Measurements from ENCODE around the gene ZNF300.

- no peak for TF ChIP-seq POLR2A (IDR thresholded peaks at IDR 0.05)
- TF ChIP-seq, protein P1, sequence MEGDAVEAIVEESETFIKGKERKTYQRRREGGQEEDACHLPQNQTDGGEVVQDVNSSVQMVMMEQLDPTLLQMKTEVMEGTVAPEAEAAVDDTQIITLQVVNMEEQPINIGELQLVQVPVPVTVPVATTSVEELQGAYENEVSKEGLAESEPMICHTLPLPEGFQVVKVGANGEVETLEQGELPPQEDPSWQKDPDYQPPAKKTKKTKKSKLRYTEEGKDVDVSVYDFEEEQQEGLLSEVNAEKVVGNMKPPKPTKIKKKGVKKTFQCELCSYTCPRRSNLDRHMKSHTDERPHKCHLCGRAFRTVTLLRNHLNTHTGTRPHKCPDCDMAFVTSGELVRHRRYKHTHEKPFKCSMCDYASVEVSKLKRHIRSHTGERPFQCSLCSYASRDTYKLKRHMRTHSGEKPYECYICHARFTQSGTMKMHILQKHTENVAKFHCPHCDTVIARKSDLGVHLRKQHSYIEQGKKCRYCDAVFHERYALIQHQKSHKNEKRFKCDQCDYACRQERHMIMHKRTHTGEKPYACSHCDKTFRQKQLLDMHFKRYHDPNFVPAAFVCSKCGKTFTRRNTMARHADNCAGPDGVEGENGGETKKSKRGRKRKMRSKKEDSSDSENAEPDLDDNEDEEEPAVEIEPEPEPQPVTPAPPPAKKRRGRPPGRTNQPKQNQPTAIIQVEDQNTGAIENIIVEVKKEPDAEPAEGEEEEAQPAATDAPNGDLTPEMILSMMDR (IDR thresholded peaks at IDR 0.05), result no peak
Measured at GRCh38 chr5:150879358-150879757, 25.4 kb downstream of the ZNF300 start.

All from adrenal gland (tissue), 5 donors.